GM04503 (cell line): ENCODE measurements around the gene FAM114A1.
"Not testable (repeated sequence)": the region's sequence is repeated elsewhere in the genome, so short reads cannot be mapped to it uniquely, and the experiment has no call there.

ENCODE experiments used
- DNase-seq: peaks from one replicate; pipeline ENCODE4 v3.0.0-alpha.2; 2012; ENCODE audit warnings: low read depth

The FAM114A1 gene

DNA sequence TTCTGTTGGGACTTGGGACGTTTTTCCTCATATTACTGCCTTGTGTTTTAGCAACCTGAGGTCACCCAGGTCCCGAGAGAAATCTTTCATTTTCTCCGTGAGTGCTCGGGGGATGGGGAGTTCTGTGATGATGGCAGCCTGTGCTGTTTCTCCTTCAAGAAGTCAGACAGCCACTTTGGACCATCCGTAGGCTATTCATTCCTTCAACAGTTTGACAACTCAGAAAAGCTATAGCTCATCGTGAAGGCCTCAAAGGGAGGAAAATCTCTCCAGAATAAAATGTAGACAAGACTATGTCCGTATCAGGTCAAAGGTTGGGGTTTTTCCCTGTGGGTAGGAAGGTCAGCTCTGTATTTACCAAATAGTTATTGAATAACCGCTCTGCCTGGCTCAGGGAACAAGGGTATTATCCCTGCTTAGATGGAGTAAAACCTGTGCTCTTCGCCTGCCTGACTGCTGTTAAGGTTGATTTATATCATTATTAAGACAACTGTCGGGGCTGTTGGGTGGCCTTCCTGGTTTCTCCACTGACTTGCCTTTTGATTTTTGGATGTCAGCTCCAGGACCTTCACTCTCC lies 36.6 kb downstream of the FAM114A1 start:
- DNase-seq, result no peak

DNA sequence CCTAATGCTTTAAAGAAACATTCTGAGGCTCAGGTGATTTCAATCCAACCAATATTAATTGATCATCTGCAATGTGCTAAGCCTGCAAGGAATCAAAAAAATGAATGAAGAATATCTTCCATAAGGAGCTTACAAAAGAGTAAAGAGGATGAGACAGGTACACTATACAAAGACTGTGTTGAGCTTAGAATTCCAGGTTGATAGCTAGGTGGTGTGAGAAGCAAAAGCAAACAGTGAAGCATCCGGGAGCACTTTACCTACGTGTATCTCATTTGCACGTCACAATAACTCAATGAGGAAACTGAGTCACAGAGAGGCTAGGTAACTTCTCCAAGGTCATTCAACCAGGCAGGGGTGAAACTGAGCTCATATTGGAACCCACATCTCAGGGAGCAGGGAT lies 37.1 kb downstream of the FAM114A1 start:
- DNase-seq, result no peak

DNA sequence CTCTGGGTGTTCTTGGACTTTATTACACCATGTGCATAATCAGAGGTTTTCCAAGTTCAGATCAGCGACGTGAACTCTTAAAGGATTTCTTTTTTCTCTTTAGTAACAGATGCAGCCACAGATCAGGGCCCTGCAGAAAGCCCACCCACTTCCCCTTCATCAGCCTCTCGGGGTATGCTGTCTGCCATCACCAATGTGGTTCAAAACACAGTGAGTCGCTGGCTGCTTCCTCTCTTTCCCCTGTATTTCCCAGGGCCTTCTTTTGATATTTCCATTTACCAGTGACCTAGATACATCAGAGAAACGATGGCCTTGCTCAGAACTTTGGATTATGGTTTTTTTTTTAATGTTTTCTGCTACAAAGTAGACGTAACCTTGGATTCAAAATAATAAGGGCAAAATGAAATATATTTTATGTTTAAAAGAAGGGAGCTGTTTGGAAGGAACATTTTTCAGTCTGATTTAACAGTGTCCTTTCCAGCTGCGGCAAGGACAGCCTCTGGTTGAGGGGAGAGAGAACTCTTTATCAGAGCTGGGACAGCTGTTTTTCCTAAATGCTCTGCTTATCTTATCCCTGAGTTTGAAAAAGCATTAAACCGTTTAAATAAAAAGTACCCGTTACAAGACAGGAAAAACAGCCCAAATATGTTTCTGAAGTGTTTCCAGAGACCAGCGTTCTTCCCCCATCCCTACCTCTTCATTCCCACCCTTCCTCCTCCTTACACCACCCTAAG lies 38.2 kb downstream of the FAM114A1 start:
- DNase-seq, result no peak

DNA sequence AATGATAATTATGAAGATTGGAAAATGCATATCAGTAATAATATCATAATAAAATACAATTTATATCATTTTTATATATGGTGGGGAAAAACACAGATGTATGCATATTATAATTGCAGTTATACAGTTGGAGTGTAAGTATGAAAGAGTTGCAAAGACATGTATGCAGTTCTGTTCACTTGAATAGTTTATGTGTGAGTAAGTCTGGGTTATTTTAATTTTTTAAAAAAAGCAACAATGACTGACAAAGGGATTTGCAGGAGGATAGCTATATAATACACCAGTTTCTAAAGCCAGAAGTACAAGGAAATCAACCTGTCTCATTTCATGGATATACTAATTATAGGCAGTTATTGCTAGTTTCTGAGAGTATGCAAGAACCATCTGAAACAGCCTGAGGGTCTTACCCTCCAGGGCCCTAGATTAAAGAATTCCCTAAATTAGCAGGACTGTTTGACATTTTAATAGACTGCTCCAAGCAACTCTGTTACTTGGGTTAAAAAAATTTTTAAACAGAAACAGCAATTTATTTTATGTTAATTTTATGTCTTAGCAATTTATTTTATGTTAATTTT lies 40.2 kb downstream of the FAM114A1 start:
- no peak for DNase-seq

DNA sequence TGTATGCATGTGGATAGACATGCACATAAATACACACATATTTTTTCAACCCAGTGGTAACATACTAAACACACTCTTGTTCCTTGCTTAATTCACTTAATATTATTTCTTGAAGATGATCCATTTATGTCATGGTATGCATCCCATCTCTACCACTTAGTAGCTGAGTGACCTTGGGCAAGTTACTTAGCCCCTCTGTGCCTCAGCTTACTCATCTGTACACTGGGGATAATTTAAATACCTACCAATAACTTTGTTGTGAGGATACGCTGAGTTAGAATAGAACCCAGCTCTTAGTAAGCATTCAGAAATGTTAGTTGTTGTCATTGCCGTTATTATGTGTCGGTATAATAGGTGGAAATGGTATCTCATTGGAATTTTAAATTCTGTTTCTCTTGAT lies 41.4 kb downstream of the FAM114A1 start:
- no peak for DNase-seq

DNA sequence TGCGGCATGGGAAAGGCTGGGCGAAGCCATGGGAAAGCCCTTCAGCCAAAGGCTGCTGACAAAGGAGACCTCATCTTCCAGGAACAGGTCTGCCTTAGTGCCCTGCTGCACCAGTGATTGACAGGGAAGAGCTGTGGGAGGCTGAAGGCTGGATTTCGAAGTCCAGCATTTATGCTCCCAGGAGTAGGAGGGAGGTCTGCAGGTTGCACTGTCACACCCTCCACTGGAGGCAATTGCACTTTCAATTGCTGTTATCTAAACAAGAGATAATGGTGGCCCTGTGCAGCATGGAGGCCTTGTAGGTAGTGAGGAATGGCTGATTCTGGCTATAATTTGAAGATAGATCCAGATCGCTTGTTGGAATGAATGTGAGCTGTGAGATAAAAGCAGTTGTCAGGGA lies 43.7 kb downstream of the FAM114A1 start:
- DNase-seq, result no peak

DNA sequence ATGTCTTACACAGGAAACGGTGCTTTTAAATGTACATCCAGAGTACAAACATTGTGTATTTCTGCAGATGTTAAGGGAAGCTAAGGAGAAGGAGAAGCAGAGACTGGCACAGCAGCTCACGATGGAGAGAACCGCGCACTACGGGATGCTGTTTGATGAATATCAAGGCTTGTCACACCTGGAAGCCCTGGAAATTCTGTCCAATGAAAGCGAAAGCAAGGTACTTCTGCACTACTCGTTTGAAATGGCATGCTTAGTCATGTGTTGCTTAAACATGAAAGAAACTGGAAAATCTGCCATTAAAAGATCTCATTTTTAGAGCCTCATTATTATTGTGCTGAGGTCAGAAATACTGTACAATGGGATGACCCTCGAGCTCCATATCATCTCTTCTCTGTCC lies 47.2 kb downstream of the FAM114A1 start:
- DNase-seq, result no peak

DNA sequence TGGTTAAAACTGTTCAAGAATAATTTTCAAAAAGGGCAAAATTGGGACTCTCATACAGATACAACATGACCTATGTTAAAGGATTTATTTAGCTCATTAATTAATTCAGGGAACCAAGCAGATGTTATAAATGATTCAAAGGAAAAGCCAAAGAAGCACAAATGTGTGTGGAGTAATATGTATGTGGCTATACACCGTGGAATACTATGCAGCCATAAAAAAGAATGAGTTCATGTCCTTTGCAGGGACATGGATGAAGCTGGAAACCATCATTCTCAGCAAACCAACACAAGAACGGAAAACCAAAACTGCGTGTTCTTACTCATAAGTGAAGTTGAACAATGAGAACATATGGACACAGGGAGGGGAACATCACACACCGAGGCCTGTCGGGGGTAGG lies 48.7 kb downstream of the FAM114A1 start:
- not testable (repeated sequence) for DNase-seq

DNA sequence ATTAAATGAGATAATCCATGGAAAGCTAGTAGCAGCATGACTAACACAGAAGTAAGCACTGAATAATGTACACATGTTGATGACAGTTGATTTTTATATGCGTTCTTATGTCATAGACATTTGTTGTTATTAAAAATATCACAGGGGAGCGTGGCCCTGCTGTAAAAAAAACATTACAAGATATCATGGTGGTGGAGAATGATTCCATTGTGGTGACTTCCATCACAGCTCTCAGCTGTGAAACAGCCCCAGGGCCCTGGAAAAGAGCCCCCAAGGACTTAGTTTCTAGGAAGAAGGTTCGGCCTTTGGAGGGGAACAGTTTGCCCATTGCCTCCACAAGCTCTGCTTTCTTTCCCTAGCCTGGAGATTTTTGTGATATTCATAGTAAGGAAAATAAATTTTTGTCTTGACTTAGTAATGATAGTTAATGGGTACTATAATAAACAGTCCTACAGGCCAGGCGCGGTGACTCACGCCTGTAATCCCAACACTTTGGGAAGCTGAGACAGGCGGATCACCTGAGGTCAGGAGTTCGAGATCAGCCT lies 49.9 kb downstream of the FAM114A1 start:
- no peak for DNase-seq

DNA sequence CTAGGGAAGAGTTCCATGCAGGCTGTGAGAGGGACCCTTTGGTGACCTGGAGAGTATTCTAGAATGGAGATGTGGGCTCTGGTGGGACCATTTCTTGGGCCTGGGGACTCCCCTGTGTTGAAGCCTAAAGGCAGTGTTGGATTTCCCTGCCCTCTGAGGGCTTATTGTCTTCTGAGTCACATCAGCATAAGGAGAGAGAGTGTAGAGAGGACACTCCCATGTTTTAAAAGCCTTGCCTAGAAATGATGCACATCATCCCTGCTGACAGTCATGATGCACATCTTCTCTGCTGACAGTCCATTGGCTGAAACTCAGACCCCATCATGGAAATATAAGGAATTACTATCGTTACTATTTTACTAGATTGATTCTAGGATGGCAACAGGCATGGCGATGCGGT lies 51.9 kb downstream of the FAM114A1 start:
- DNase-seq, result no peak

DNA sequence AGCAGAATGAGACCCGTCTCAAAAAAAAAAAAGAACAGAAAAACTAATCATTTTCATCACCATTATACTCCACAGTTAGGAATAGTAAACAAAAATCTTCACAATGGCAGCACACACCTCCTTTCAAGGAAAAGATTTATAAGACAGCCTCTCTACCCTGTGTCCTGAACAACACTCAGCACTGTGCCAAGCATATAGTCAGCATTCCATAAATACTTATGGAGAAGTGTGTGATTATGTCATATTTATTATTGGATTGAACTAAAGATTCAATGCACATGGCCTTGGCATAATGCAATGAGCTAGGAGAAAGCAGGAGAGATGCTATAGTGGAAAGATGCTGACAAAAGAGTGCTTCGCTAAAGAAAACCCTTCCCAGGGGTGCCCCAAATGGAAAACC lies 52.6 kb downstream of the FAM114A1 start:
- no peak for DNase-seq

DNA sequence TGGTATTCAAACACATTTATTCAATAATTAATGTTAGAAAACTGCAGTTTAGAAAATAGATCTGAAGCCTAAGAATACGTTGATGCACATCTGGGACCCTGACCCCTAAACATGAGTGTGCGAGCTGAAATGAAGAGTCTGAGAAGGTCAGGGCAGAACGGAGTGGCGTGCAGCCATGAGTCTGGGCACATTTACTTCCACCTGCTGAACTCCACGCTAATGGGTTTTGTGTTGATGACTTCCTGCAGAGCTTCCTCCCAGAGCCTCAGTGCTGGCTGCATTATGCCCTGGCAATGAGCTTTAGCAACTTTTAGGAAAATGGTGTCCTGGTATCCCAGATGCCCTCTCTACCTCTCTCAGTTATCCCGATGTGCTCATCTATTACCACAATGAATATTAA lies 53.1 kb downstream of the FAM114A1 start:
- DNase-seq, result no peak

DNA sequence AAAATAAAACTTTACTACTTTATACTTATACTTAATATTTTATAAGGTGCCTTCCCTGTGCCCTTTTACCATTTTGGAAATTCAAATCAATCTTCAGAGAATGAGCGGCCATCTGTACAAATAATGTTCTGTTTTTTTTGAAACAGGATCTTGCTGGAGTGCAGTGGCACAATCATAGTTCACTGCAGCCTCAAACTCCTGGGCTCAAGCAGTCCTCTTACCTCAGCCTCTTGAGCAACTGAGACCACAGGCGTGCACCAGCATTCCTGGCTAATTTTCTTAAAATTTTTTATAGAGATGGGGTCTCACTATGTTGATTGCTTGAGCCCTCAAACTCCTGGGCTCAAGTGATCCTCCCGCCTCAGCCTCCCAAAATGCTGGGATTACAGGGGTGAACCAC lies 53.5 kb downstream of the FAM114A1 start:
- no peak for DNase-seq

DNA sequence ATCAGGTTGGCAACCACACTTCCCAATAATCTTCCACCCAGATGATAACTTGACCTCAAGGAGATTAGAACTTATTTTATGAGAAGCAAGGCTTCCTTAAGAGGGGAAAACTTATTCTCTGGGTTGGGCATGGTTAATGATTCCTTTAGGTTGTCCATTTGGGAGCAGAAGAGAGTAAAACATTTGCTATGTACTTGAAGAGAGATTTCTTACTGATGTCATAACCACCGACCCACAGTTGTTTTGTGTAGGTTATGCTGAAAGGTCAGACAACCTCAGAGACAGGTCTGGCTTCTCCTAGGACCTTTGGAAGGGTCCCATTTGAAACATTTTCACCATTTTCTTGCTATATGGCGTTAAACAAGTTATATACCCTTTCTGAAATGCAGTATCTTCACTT lies 56.1 kb downstream of the FAM114A1 start:
- DNase-seq, result no peak

DNA sequence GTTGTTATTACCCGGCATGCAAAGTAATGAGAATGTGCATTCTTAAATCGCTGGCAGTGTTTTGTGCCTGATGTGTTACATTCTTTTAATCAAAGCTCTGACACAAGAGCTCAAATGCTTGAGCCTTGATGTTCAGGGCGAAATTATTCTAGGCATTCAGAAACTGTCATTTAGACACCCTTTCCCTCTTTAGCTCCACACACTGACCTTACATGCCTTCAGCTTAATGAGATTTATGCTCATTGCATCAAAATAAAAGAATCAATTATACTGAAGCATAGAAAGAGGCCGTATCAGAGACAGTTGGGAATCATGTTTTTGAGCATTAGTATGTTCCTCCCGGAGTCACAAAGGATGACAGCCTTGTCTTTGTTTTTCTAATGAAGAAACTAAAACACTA lies 56.7 kb downstream of the FAM114A1 start:
- DNase-seq, result no peak

DNA sequence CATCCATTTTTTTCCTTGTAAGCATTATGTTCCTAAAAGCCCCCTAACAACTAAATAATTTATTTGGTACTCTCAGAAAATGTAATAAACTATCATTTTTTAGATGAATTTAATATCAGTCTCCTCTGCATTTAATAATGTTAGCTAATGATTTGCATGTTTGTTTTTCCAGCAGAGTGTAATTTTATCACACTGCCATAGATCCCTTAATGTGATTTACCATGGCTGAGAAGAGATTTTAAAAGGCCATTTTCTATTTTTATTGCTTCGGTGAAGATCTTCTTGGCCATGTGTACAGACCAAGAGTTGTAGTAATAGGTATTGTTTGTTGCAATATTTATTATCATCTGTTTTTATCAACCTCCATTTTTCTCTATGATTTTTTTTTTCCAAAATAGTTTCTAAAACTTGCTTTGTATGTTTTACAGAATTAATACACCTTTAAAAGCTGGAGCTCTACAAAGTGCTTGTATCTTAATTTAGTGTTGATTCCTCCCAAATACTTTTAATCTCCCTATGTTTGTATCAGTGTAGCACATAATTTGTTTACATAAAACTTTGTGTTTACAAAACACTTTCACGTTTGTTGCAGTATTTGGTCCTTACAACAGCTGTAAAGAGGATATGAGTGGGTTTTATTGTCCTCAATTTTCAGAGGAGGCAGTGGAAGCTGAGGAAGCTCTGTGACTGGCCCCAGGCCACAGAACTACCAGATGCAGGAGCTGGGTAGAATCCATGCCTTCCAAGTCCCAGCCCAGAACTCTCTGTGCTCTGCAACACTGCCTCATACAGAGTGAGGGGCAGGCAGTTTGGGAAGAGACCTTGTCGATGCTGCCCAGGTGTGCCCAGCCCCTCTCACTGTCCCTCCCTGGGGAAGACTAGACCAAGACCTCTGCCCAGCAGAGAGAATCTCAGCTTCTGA lies 58.1 kb downstream of the FAM114A1 start:
- DNase-seq, result no peak

DNA sequence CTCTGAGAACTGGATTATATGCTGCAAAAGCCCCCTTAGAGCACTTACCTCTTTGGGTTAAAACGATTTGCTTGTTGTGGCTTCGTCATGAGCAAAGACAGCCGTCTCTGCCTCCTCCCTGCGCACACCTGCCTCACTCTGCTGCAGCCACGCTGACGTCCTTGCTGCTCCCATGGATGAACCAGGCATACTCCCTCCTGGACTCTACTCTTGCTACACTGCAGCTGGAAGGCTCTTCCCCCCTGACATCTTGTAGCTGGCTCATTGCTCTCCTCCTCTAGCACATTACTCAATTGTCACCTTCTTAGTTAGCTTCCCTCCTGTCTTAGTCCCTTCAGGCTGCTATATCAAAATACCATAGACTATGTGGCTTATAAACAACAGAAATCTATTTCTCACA lies 59.3 kb downstream of the FAM114A1 start:
- no peak for DNase-seq

DNA sequence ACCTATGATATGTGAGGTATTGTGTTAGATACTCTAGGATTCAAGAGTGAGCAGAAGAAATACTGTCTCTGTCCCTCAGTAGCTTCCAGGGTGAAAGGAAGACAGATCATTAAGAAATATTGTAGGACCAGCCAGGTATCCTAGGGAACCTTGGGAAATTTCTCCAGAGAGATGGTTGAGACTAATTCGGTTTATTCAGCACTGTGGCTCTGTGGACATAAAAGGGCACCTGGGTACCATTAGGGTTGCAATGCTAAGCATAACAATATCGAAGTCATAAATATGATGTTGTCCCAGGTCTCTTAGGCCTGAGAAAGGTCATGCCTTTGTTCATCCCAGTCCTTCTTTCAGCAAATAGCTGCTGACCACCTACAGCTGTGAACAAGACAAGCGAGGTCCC lies 61.0 kb downstream of the FAM114A1 start:
- no peak for DNase-seq

DNA sequence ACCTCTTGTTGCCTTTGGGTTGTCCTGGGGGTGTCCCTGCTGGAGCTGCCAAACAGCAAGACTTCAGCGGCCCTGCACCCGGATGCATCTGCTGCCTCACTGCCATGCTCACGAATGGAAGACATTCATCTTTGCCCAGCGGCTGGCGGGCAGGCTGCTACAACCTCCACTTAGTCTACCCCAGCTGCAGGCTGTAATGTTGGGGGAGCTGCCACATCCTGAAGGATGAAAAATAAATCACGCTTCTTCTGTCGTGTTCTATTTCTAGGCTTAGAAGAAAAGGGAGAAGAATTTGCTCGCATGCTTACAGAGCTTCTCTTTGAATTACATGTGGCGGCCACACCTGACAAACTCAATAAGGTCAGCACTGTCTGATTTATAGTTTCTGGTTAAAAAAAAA lies 61.4 kb downstream of the FAM114A1 start:
- no peak for DNase-seq

DNA sequence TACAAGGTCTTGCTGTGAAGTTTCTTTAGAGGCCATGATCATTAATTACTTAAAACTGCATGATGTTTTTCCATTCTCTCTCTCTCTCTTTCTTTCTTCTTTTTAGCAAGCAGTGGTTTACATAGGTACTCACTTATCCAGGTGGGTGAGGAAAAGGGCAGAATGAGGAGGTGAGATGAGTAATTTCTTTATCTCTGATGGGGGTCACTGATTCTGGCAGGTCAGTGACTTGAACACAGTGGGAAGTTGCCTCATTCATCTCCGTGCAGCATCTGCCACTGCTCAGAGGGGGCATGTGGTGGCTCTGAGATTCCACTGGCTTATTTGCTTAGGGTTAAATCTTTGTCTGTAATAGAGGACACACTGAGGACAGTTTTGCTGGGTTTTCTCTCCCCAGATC lies 62.6 kb downstream of the FAM114A1 start:
- no peak for DNase-seq

DNA sequence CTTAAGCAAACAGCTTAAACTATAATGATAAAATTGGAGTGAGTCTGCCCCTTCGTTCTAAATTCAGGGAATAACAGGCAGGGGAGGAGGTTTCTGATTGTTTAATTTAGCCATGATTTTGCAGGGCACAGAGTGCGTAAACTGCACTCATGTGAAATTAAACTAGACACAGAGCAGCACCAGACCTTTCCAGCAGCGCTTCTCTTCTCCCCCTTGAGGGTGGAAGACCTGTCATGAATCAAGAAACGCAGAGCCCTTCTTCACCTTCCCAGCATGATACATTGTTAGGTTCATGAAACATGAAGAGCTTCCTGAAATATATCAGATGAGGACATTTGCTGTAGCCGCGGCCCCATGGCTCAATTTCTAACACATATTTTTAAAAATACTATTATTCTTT lies 63.1 kb downstream of the FAM114A1 start:
- DNase-seq, result no peak

DNA sequence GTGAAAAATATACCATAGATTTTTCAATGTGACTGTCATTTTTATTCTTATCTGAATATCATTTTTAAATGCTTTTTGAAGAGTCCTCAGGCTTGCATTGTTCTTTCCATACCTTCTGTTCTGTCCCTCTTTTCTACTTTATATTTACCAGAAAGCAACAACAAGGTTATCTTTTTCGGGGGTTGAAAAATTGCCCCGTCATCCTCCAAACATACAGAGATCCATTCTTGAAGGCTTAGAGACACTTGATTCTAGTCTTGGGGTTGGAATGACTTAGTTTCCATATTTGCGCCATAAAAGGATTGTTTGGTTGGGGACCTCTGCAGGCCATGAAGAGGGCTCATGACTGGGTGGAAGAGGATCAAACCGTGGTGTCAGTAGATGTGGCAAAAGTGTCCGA lies 63.5 kb downstream of the FAM114A1 start:
- DNase-seq, result no peak
